ENCODE measurements around the gene TMC2. TPM values are rescaled to one million over a fixed set of nuclear protein-coding genes. Genes with fewer than 3 reads are reported as not detected.

TMC2 gene
- total RNA-seq, 1 donor from 2014 or later, result not detected

DNA sequence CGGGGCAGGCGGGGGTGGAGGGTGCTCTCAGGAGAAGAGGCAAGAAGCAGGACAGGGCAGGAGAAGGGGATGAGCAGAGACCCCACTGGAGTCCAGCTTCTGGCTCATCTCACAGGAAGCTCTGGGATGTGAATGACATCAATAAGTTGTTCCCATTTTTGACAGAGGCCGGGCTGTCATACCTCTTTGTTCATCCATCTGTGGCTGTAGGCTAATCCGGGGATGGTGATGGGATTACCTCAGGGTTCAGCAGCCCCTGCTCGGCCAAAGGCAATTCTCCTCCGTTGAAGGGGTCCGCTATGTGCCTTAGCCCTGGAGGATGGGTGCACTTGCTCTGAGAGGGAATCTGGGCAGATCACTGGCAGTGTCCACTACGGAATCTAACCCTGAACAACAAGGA is 3.3 kb upstream of the TMC2 start:
- Histone ChIP-seq H3K4me3 (no peak overlapping the region), H3K27ac (no peak overlapping the region), H3K4me1 (no peaks in the 10 kb centered on the region), H3K36me3 (no peaks in the 10 kb centered on the region), H3K9me3 (no peaks in the 10 kb centered on the region), H3K27me3 (no peaks in the 10 kb centered on the region)
- TF ChIP-seq, protein P1, sequence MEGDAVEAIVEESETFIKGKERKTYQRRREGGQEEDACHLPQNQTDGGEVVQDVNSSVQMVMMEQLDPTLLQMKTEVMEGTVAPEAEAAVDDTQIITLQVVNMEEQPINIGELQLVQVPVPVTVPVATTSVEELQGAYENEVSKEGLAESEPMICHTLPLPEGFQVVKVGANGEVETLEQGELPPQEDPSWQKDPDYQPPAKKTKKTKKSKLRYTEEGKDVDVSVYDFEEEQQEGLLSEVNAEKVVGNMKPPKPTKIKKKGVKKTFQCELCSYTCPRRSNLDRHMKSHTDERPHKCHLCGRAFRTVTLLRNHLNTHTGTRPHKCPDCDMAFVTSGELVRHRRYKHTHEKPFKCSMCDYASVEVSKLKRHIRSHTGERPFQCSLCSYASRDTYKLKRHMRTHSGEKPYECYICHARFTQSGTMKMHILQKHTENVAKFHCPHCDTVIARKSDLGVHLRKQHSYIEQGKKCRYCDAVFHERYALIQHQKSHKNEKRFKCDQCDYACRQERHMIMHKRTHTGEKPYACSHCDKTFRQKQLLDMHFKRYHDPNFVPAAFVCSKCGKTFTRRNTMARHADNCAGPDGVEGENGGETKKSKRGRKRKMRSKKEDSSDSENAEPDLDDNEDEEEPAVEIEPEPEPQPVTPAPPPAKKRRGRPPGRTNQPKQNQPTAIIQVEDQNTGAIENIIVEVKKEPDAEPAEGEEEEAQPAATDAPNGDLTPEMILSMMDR (IDR thresholded peaks at IDR 0.05), result no peak
- DNase-seq (ENCODE audit: low spot score in 2 of 2), result no peak
- intact Hi-C loops (cut with DNase I), result no loop called here

DNA sequence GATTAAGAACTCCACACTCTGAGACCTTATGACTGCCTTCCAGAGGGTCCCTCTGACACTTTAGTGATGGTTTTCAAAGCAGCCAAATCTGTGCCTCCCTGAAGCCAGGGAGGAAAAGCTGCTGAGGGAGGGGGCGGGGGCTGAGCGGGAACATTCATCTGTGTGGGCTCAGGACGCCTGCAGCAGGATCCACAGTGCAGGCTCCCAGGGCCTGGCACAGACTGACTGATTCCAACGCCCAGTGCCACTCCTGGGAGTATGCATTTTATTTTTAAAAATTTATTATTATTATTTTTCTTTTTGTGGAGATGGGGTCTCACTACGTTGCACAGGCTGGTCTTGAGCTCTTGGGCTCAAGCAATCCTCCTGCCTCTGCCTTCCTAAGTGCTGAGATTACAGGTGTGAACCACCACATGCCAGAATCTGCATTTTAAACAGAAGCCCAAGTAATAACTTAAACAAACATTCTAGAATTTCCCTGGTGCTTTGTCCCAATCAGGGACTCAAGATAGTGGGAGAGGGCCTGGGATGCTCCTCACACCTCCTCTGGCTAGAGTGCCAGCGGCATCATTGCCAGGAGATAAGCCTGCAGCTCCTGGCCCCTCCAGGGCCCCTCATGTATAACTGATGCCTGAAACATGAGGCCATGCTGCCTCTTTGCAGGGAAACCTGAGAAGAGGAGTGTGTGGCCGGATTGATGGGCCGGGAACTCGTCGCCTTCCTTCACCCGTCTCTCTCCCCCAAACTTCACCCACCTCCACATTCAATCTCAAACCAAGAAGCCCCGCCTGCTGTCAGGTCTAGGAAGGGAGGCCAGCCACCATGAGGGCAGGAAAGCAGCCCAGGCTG is 438 bp upstream of the TMC2 start:
- no peaks in the 10 kb centered on the region for H3K36me3 ChIP-seq
- no peak overlapping the region for H3K27ac ChIP-seq
- H3K4me1 ChIP-seq, result no peaks in the 10 kb centered on the region
- DNase-seq (ENCODE audit: low spot score in 2 of 2), result no peak
- no peaks in the 10 kb centered on the region for H3K9me3 ChIP-seq
- no peaks in the 10 kb centered on the region for H3K27me3 ChIP-seq
- H3K4me3 ChIP-seq, result no peak overlapping the region
- intact Hi-C loops (cut with DNase I), result no loop called here
- TF ChIP-seq, protein P1 (IDR thresholded peaks at IDR 0.05), result no peak

DNA sequence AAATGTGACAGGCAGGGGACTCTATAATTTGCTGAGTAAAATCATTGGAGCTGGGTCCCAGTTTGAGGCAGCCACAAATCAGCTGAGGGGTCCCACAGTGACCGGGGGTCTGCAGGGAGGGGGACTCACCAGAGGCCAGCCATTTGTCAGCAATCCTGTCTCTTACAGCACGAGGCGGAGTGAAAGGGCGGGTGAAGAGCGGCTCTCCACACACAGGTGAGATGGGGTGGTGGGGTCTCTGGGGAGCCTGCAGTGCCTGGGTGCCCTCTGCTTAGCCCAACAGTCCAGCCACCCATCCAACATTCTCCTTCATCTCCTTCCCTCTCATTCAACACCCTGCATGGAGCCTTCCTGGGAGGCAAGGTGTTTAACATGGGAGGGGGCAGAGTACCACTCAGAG is 728 bp downstream of the TMC2 start:
- no peaks in the 10 kb centered on the region for H3K27me3 ChIP-seq
- TF ChIP-seq, protein P1 (IDR thresholded peaks at IDR 0.05), result no peak
- no peak overlapping the region for H3K4me3 ChIP-seq
- no peaks in the 10 kb centered on the region for H3K9me3 ChIP-seq
- no peak for DNase-seq (ENCODE audit: low spot score in 2 of 2)
- intact Hi-C loops (cut with DNase I), result no loop called here
- H3K27ac ChIP-seq, result no peak overlapping the region
- H3K4me1 ChIP-seq, result no peaks in the 10 kb centered on the region
- no peaks in the 10 kb centered on the region for H3K36me3 ChIP-seq

DNA sequence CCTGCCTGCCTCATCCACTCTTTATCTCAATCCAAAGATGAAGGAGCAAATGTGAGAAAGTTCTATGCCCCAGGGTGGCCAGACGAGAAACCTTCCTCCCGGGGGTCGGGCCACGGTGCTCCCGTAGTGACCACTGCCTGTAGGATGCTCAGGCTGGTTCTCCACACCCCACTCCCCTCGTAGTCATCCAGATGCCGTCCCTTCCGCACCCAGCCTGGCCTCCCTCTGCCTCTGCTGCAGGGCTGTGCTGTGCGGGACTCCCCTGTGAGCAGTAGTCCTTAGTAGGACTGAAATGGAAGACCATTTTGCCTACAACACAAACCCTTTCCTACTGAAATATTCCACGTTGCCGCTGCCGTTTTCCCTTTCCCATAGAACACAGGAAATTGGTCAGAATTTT is 2.0 kb downstream of the TMC2 start:
- no peaks in the 10 kb centered on the region for H3K4me1 ChIP-seq
- no peaks in the 10 kb centered on the region for H3K9me3 ChIP-seq
- DNase-seq (ENCODE audit: low spot score in 2 of 2), result no peak
- no peaks in the 10 kb centered on the region for H3K27me3 ChIP-seq
- no peaks in the 10 kb centered on the region for H3K36me3 ChIP-seq
- intact Hi-C loops (cut with DNase I), result no loop called here
- TF ChIP-seq, protein P1 (IDR thresholded peaks at IDR 0.05), result no peak
- no peak overlapping the region for H3K27ac ChIP-seq
- no peak overlapping the region for H3K4me3 ChIP-seq

DNA sequence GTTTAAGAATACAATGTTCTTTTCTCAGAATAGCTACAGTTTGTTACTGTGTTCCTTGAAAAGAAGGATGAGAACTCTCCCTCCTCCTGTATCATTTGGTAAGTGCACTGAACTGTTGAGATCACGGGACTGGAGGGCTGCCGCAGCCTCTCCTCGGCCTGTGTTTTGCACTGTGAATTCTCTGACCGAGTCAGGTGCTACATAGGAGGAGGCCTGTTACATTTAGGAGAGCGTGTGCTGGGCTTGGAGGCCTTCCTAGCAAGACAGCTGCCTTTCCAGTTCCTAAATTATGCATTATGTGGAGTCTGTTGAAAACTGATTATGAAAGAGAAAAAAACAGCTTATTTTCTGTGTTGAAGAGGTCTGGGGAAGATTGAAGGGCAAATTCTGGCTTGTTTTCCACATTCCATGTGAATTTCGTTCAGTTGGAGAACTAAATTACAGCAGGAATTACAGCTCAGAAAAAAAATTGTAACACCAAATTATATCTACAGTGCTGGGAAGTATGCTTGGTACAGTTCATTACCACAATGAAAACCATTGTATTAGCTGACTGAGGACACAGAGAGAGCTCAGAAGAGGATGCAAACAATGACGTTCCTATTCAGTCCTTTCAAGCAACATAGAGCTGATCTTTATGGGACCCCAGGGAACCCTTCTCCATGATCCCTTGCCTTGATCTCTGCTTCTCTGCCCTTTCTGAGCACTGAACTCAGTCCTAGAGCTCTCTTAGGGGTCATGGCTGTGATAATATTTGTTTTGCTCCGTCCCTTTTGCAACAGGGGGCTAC is 2.8 kb downstream of the TMC2 start:
- intact Hi-C loops (cut with DNase I), result no loop called here
- Histone ChIP-seq H3K4me3 (no peak overlapping the region), H3K27ac (no peak overlapping the region), H3K36me3 (no peaks in the 10 kb centered on the region), H3K27me3 (no peaks in the 10 kb centered on the region), H3K4me1 (no peaks in the 10 kb centered on the region), H3K9me3 (no peaks in the 10 kb centered on the region)
- no peak for DNase-seq (ENCODE audit: low spot score in 2 of 2)
- TF ChIP-seq, protein P1 (IDR thresholded peaks at IDR 0.05), result no peak

All from ascending aorta (tissue), 2 donors.